HG02981 (cell line): ENCODE data around the gene BEND4.
A peak's percentile ranks its signal among the peaks of the same experiment; 100 is the strongest.
"Not testable (repeated sequence)": the region's sequence is repeated elsewhere in the genome, so short reads cannot be mapped to it uniquely, and the experiment has no call there.

Experiments used
- ATAC-seq: cut with Tn5 transposase; IDR thresholded peaks from one replicate; pipeline ENCODE4 v1.9.1; 2021; ENCODE audit warnings: mild to moderate bottlenecking, moderate library complexity; ENCODE audit not compliant: unreplicated experiment

Gene BEND4

GRCh38 chr4:42152507-42153504 lies at the start of gene BEND4:
Gene BEND4, minus strand, starts transcription at chr4:42152655. Its CDS starts 512 bp downstream, at chr4:42152143.
- peak; percentile 25 for ATAC-seq

- ATAC-seq = no peak
Measured at GRCh38 chr4:42197341-42197740, 44.9 kb upstream of the BEND4 start.

- ATAC-seq = no peak
Measured at GRCh38 chr4:42172921-42173320, 20.5 kb upstream of the BEND4 start.

GRCh38 chr4:42172128-42172790 lies 19.8 kb upstream of the BEND4 start:
- no peak for ATAC-seq

GRCh38 chr4:42167709-42168108 lies 15.3 kb upstream of the BEND4 start:
- ATAC-seq = peak; percentile 100

GRCh38 chr4:42166186-42166585 lies 13.7 kb upstream of the BEND4 start:
- not testable (repeated sequence) for ATAC-seq

GRCh38 chr4:42159271-42160001 lies 7.0 kb upstream of the BEND4 start:
- peak; percentile 54 for ATAC-seq

GRCh38 chr4:42151568-42152506 lies 618 bp downstream of the BEND4 start:
- peak; percentile 64 for ATAC-seq

- ATAC-seq = peak; percentile 33
Measured at GRCh38 chr4:42150653-42151567, 1.5 kb downstream of the BEND4 start.

GRCh38 chr4:42149004-42149403 lies 3.5 kb downstream of the BEND4 start:
- no peak for ATAC-seq

- ATAC-seq = no peak
Measured at GRCh38 chr4:42148425-42148824, 4.0 kb downstream of the BEND4 start.

- no peak for ATAC-seq
Measured at GRCh38 chr4:42144028-42144427, 8.4 kb downstream of the BEND4 start.

GRCh38 chr4:42142591-42142990 lies 9.9 kb downstream of the BEND4 start:
- no peak for ATAC-seq

- ATAC-seq = no peak
Measured at GRCh38 chr4:42136371-42136770, 16.1 kb downstream of the BEND4 start.

- no peak for ATAC-seq
Measured at GRCh38 chr4:42133006-42133405, 19.4 kb downstream of the BEND4 start.

- ATAC-seq = no peak
Measured at GRCh38 chr4:42132099-42132498, 20.4 kb downstream of the BEND4 start.

- ATAC-seq = no peak
Measured at GRCh38 chr4:42123071-42123644, 29.3 kb downstream of the BEND4 start.

GRCh38 chr4:42122237-42122636 lies 30.2 kb downstream of the BEND4 start:
- ATAC-seq = no peak

- ATAC-seq = no peak
Measured at GRCh38 chr4:42119886-42120285, 32.6 kb downstream of the BEND4 start.
